ENCODE results near the gene ZBED1. TPM values are rescaled to one million over a fixed set of nuclear protein-coding genes. Genes with fewer than 3 reads are reported as not detected.

ZBED1 gene
- total and polyA plus RNA-seq, 2 donors (not counting 3 experiments of a cell fraction or from before 2014, with no cell fraction given), result 24.6 to 46.5 TPM

GRCh38 chrX:2479420-2479780 lies 21.4 kb downstream of the ZBED1 start:
- Histone ChIP-seq H3K36me3 (ENCODE audit: control insufficient read depth in 2 of 2, extremely low read depth in 1 of 2, insufficient read depth in 2 of 2, low read length in 2 of 2) (no peaks in the 10 kb centered on the region), H2AFZ (ENCODE audit: low read depth, low read length) (no peak overlapping the region), H3K4me2 (ENCODE audit: insufficient read depth, low read length) (no peak overlapping the region), H3K9me3 (replicated peaks; ENCODE audit: control insufficient read depth, insufficient read depth, low read length) (no peaks in the 10 kb centered on the region), H3K9me1 (replicated peaks; ENCODE audit: control insufficient read depth, extremely low read depth, insufficient read depth, low read length) (no peaks in the 10 kb centered on the region), H4K20me1 (replicated peaks; ENCODE audit: control insufficient read depth, extremely low read depth, insufficient read depth, low read length) (no peaks in the 10 kb centered on the region), H3K4me3 (replicated peaks in 1 of 3; ENCODE audit: insufficient read depth in 1 of 3, low read depth in 1 of 3, low read length in 3 of 3) (no peak overlapping the region), H3K9ac (replicated peaks; ENCODE audit: extremely low read depth, insufficient read depth, low read length) (no peak overlapping the region), H3K27ac (ENCODE audit: insufficient read depth, low read depth, low read length) (no peak overlapping the region), H3K79me2 (ENCODE audit: control insufficient read depth, insufficient read depth, low read length) (peaks cover 24% of the 10 kb centered on the region), H3K4me1 (ENCODE audit: control insufficient read depth, extremely low read depth, insufficient read depth, low read length) (no peaks in the 10 kb centered on the region), H3K27me3 (ENCODE audit: control insufficient read depth in 2 of 2, insufficient read depth in 2 of 2, low read length in 2 of 2) (no peaks in the 10 kb centered on the region)
- POLR2A ChIA-PET, result no interaction called here
- DNase-seq (ENCODE audit: low read depth, low spot score) (no peak), FAIRE-seq (no peak)
- dilution Hi-C loops (cut with MboI; ENCODE audit: extremely low pct_ligation_motif_present, low sequenced_read_pairs) (no loop called here), intact Hi-C loops (cut with micrococcal nuclease) (no loop called here)
- BruUV-seq (replicated peaks), result no TSS peak
- TF ChIP-seq POLR2AphosphoS5 (IDR thresholded peaks at IDR 0.05; ENCODE audit: insufficient read depth, low read depth, low read length), result no peak
- no peak for TF ChIP-seq MYC (IDR thresholded peaks at IDR 0.05; ENCODE audit: low read depth, low read length)
- TF ChIP-seq POLR2A (IDR thresholded peaks at IDR 0.05; ENCODE audit: low read depth, low read length), result no peak
- no peak for TF ChIP-seq MAX (IDR thresholded peaks at IDR 0.05; ENCODE audit: insufficient read depth, insufficient read length)
- no peak for TF ChIP-seq CTCF (IDR thresholded peaks at IDR 0.05; ENCODE audit: extremely low read depth in 1 of 2, insufficient read depth in 1 of 2, low read depth in 1 of 2, low read length in 2 of 2)
- TF ChIP-seq GATA2 (IDR thresholded peaks at IDR 0.05; ENCODE audit: insufficient read depth, insufficient read length, low read depth, low read length), result no peak
- TF ChIP-seq FOS (IDR thresholded peaks at IDR 0.05; ENCODE audit: borderline replicate concordance, insufficient read depth, low read length), result no peak
- TF ChIP-seq JUN (IDR thresholded peaks at IDR 0.05; ENCODE audit: borderline replicate concordance, insufficient read depth, insufficient read length, low read depth), result no peak
- no peak for TF ChIP-seq EZH2 (IDR thresholded peaks at IDR 0.05; ENCODE audit: borderline replicate concordance, low read depth, low read length, severe bottlenecking)
- CTCF ChIA-PET, result no interaction called here

All from endothelial cell of umbilical vein (primary cell).